GM23338 (cell line): ENCODE data around the gene BAG3.

Experiments
- CTCF ChIP-seq, 2 experiments: fragments of 200-600 bp in 1 of 2; sonication (generic) in 1 of 2; conservative IDR thresholded peaks; 2 replicates each; pipeline versions ENCODE4 v1.5.1 to v1.6.1; 2016 to 2017; ENCODE audit warnings: antibody characterized with exemption in 2 of 2, low read depth in 2 of 2, mild to moderate bottlenecking in 2 of 2, moderate library complexity in 1 of 2
- JUNB ChIP-seq: IDR thresholded peaks from one replicate; pipeline ENCODE4 v1.6.1; 2016; ENCODE audit warnings: antibody characterized with exemption; ENCODE audit not compliant: unreplicated experiment
- STAT1 ChIP-seq: IDR thresholded peaks from one replicate; pipeline ENCODE4 v1.6.1; 2016; ENCODE audit warnings: antibody characterized with exemption; ENCODE audit not compliant: unreplicated experiment
- ZNF462 ChIP-seq: fragments of 250-450 bp; sonication (Bioruptor Pico); IDR thresholded peaks from 2 replicates; pipeline ENCODE4 v1.5.0; 2020; ENCODE audit warnings: mild to moderate bottlenecking, moderate library complexity

GRCh38 chr10:119677126-119677525, 25.9 kb downstream of the BAG3 start:
- TF ChIP-seq CTCF (conservative IDR thresholded peaks at IDR 0.05; ENCODE audit: low read depth in 2 of 2) = no peak
- TF ChIP-seq JUNB = no peak
- TF ChIP-seq ZNF462 (CRISPR knock-in tag) = no peak
- TF ChIP-seq STAT1 = no peak
